Stimulated activated CD4-positive, alpha-beta T cell treated with anti-CD3 and anti-CD28 coated beads, Interleukin-4, amount 100 ng/mL, for 48 hours (primary cell): Measurements from ENCODE around the gene EFS.

Source experiments
- DNase-seq, 2 donors: peaks; one replicate each; pipeline ENCODE4 v3.0.0-alpha.2; 2020; ENCODE audit warnings: low read depth in 2 of 2

The EFS gene

GRCh38 chr14:23306412-23307145, 58.4 kb downstream of the EFS start, which contains the start of gene BCL2L2:
TSS of gene BCL2L2 (plus strand) at chr14:23306833. CDS start at chr14:23307768, 935 bp downstream.
- DNase-seq: no peak
